H1 (cell line): ENCODE measurements around the gene NSUN4. TPM values are rescaled to one million over a fixed set of nuclear protein-coding genes. Genes with fewer than 3 reads are reported as not detected.

Experiments
- ASH2L ChIP-seq: fragments of 200-600, 300-600 bp; sonication (generic); IDR thresholded peaks from one replicate; pipeline ENCODE4 v1.7.1; 2017; ENCODE audit warnings: low read length
- BACH1 ChIP-seq: IDR thresholded peaks from 2 replicates; pipeline ENCODE4 v1.6.1; 2012; ENCODE audit warnings: low read length, improper control_type of control experiment
- CHD2 ChIP-seq: IDR thresholded peaks from 2 replicates; pipeline ENCODE4 v1.6.1; 2012; ENCODE audit warnings: low read length, improper control_type of control experiment
- KDM1A ChIP-seq: fragments of 200-600, 300-600 bp; sonication (generic); IDR thresholded peaks from 2 replicates; pipeline ENCODE4 v1.7.1; 2016; ENCODE audit warnings: mild to moderate bottlenecking, low read length, borderline replicate concordance
- KDM4A ChIP-seq: IDR thresholded peaks from one replicate; pipeline ENCODE4 v1.7.1; 2012; ENCODE audit warnings: low read depth, mild to moderate bottlenecking, moderate library complexity, low read length, inconsistent platforms; ENCODE audit not compliant: severe bottlenecking
- RAD21 ChIP-seq, 2 experiments: IDR thresholded peaks in 1 of 2; conservative IDR thresholded peaks in 1 of 2; 2 replicates each; pipeline ENCODE4 v1.6.1; 2011; ENCODE audit warnings: low read depth in 2 of 2, low read length in 2 of 2, improper control_type of control experiment in 1 of 2, inconsistent platforms in 1 of 2, mild to moderate bottlenecking in 1 of 2, moderate library complexity in 1 of 2
- RXRA ChIP-seq: IDR thresholded peaks from 2 replicates; pipeline ENCODE4 v1.6.1; 2011; ENCODE audit warnings: low read depth, mild to moderate bottlenecking, low read length, moderate library complexity; ENCODE audit not compliant: insufficient read depth
- SIX5 ChIP-seq: IDR thresholded peaks from 2 replicates; pipeline ENCODE4 v1.6.1; 2011; ENCODE audit warnings: mild to moderate bottlenecking, low read depth, low read length
- SP1 ChIP-seq: IDR thresholded peaks from 2 replicates; pipeline ENCODE4 v1.6.1; 2011; ENCODE audit warnings: low read depth, low read length
- SP2 ChIP-seq: IDR thresholded peaks from 2 replicates; pipeline ENCODE4 v1.6.1; 2012; ENCODE audit warnings: mild to moderate bottlenecking, low read length, inconsistent platforms
- SUZ12 ChIP-seq: fragments of 200-600 bp; sonication (generic); IDR thresholded peaks from 2 replicates; pipeline ENCODE4 v1.6.1; 2012; ENCODE audit warnings: mild to moderate bottlenecking, inconsistent platforms, low read length, moderate library complexity, mixed read lengths
- TAF1 ChIP-seq: IDR thresholded peaks from 2 replicates; pipeline ENCODE4 v1.6.1; 2011; ENCODE audit warnings: mild to moderate bottlenecking, low read depth, low read length
- TAF7 ChIP-seq: optimal IDR thresholded peaks from 2 replicates; pipeline ENCODE3; 2011; ENCODE audit warnings: low read depth, mild to moderate bottlenecking, inconsistent platforms, low read length, moderate library complexity, borderline replicate concordance
- polyA plus RNA-seq, 7 experiments: library from polyadenylated mRNA; depleted of rRNA in 3 of 7; stranded (reverse) in 5 of 7; unstranded in 2 of 7; fragments of >200 nt in 5 of 7; fragments of 200-250 nt in 2 of 7; gene quantifications; 1 replicate in 5 of 7; 2 replicates in 1 of 7; 4 replicates in 1 of 7; pipeline versions ENCODE4 v1.2.1 to v1.2.3, GENCODE V29; 2011 to 2013; ENCODE audit warnings: missing spikeins in 2 of 7, mixed read lengths in 2 of 7
- total RNA-seq: library from RNA; stranded (reverse); fragmentation: NEBNext Ultra II Directional; extraction: Animal tissue kit (Norgen Biotek cat#: 25700); gene quantifications from 2 replicates; pipeline ENCODE4 v1.2.1, GENCODE V29; 2021
- TF ChIP-seq, protein P1 (sequence below), 3 experiments: IDR thresholded peaks; 1 replicate in 2 of 3; 2 replicates in 1 of 3; pipeline versions ENCODE4 v1.5.1 to v1.6.1; 2011; ENCODE audit warnings: low read length in 3 of 3, mild to moderate bottlenecking in 3 of 3, inconsistent platforms in 2 of 3, low read depth in 1 of 3, moderate library complexity in 1 of 3; ENCODE audit not compliant: insufficient read depth in 1 of 3; ENCODE audit errors: control extremely low read depth in 1 of 3
- TF ChIP-seq, protein P2 (sequence below): IDR thresholded peaks from 2 replicates; pipeline ENCODE4 v1.6.1; 2011; ENCODE audit warnings: low read depth, mild to moderate bottlenecking, low read length; ENCODE audit not compliant: insufficient read depth
- TF ChIP-seq, protein P3 (sequence below): IDR thresholded peaks from 2 replicates; pipeline ENCODE4 v1.6.1; 2011; ENCODE audit warnings: low read length, improper control_type of control experiment

NSUN4 gene
- total and polyA plus RNA-seq, 2 of the 8 experiments (the other 6 are each of a cell fraction or from before 2014, with no cell fraction given): 9.7 to 15.7 TPM

DNA sequence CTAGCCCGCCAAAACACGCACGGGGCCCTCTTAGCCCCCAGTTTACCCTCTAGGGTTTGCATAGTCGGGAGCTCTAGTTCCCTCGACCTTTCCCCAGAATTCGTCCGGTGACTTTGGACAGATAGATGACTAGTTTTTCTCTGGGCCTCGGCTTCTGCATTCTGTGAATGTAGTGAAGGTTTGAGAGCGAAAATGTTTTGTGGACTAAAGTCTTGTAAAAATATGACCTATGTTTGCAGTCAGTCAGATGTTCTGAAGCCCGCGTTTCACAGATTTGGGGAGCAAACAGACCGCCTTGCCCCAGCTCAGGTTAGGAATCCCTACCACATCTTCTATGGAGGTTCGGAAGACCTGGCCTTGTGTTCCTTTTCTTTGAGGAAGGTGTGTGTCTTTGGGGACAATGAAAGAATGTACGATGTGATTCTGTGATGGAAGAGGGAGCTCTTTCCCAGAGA lies 36.7 kb upstream of the NSUN4 start (continued):
- TF ChIP-seq ASH2L (no peak), TAF1 (0 out of 2 replicates have a peak, but pooled peaks have one; percentile 21), KDM1A (no peak), SP1 (no peak), KDM4A (peak; percentile 3), SUZ12 (no peak), TAF7 (no peak), RAD21 (IDR thresholded peaks at IDR 0.05 in 1 of 2, conservative IDR thresholded peaks at IDR 0.05 in 1 of 2; ENCODE audit: low read depth in 2 of 2, low read length in 2 of 2) (no peak), BACH1 (no peak), RXRA (no peak), SIX5 (no peak), SP2 (no peak), CHD2 (no peak)
- TF ChIP-seq, protein P1, sequence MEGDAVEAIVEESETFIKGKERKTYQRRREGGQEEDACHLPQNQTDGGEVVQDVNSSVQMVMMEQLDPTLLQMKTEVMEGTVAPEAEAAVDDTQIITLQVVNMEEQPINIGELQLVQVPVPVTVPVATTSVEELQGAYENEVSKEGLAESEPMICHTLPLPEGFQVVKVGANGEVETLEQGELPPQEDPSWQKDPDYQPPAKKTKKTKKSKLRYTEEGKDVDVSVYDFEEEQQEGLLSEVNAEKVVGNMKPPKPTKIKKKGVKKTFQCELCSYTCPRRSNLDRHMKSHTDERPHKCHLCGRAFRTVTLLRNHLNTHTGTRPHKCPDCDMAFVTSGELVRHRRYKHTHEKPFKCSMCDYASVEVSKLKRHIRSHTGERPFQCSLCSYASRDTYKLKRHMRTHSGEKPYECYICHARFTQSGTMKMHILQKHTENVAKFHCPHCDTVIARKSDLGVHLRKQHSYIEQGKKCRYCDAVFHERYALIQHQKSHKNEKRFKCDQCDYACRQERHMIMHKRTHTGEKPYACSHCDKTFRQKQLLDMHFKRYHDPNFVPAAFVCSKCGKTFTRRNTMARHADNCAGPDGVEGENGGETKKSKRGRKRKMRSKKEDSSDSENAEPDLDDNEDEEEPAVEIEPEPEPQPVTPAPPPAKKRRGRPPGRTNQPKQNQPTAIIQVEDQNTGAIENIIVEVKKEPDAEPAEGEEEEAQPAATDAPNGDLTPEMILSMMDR (IDR thresholded peaks at IDR 0.05; ENCODE audit: control extremely low read depth in 1 of 3, insufficient read depth in 1 of 3, low read depth in 1 of 3, low read length in 3 of 3): no peak
- TF ChIP-seq, protein P2, sequence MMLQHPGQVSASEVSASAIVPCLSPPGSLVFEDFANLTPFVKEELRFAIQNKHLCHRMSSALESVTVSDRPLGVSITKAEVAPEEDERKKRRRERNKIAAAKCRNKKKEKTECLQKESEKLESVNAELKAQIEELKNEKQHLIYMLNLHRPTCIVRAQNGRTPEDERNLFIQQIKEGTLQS: no peak
- TF ChIP-seq, protein P3, sequence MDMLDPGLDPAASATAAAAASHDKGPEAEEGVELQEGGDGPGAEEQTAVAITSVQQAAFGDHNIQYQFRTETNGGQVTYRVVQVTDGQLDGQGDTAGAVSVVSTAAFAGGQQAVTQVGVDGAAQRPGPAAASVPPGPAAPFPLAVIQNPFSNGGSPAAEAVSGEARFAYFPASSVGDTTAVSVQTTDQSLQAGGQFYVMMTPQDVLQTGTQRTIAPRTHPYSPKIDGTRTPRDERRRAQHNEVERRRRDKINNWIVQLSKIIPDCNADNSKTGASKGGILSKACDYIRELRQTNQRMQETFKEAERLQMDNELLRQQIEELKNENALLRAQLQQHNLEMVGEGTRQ: no peak
